ENCODE measurements around the gene WDFY4. TPM values are rescaled to one million over a fixed set of nuclear protein-coding genes. Genes with fewer than 3 reads are reported as not detected.

Gene WDFY4
- total and polyA plus RNA-seq, 2 donors (not counting 3 experiments of a cell fraction or from before 2014, with no cell fraction given): 10.1 to 10.2 TPM

DNA sequence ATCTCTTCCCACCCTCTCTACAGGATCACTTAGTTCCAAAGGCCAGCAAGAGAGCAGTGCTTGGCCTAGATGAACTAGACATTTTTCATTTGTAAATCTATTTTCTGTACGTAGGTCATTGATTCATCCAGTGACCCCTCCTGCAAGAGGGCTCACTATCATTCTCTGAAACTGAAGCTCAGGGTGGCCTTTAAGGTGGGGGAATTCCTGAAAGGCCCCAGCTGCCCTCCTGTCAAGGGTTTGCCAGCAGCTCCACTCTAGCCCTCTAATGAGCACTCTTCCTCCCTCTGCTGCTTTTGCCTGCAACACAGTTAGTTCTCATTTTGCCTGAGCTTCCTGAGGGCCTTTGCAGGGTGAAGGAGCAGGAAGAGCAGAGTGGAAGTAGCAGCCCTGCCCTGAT lies 213.8 kb downstream of the WDFY4 start:
- FAIRE-seq: no peak
- Histone ChIP-seq H2AFZ (ENCODE audit: low read depth, low read length) (no peak overlapping the region), H3K27ac (ENCODE audit: insufficient read depth, low read depth, low read length) (no peak overlapping the region), H3K9me3 (replicated peaks; ENCODE audit: control insufficient read depth, insufficient read depth, low read length) (no peaks in the 10 kb centered on the region), H3K27me3 (ENCODE audit: control insufficient read depth in 2 of 2, insufficient read depth in 2 of 2, low read length in 2 of 2) (no peaks in the 10 kb centered on the region), H3K36me3 (ENCODE audit: control insufficient read depth in 2 of 2, extremely low read depth in 1 of 2, insufficient read depth in 2 of 2, low read length in 2 of 2) (no peaks in the 10 kb centered on the region), H3K4me2 (ENCODE audit: insufficient read depth, low read length) (no peak overlapping the region), H3K9ac (replicated peaks; ENCODE audit: extremely low read depth, insufficient read depth, low read length) (no peak overlapping the region), H3K79me2 (ENCODE audit: control insufficient read depth, insufficient read depth, low read length) (no peaks in the 10 kb centered on the region), H3K4me1 (ENCODE audit: control insufficient read depth, extremely low read depth, insufficient read depth, low read length) (no peaks in the 10 kb centered on the region), H4K20me1 (replicated peaks; ENCODE audit: control insufficient read depth, extremely low read depth, insufficient read depth, low read length) (no peaks in the 10 kb centered on the region), H3K9me1 (replicated peaks; ENCODE audit: control insufficient read depth, extremely low read depth, insufficient read depth, low read length) (no peaks in the 10 kb centered on the region), H3K4me3 (replicated peaks in 1 of 3; ENCODE audit: insufficient read depth in 1 of 3, low read depth in 1 of 3, low read length in 3 of 3) (no peak overlapping the region)
- intact Hi-C loops (cut with micrococcal nuclease): no loop called here
- no TSS peak for BruUV-seq (replicated peaks)
- TF ChIP-seq, protein P1, sequence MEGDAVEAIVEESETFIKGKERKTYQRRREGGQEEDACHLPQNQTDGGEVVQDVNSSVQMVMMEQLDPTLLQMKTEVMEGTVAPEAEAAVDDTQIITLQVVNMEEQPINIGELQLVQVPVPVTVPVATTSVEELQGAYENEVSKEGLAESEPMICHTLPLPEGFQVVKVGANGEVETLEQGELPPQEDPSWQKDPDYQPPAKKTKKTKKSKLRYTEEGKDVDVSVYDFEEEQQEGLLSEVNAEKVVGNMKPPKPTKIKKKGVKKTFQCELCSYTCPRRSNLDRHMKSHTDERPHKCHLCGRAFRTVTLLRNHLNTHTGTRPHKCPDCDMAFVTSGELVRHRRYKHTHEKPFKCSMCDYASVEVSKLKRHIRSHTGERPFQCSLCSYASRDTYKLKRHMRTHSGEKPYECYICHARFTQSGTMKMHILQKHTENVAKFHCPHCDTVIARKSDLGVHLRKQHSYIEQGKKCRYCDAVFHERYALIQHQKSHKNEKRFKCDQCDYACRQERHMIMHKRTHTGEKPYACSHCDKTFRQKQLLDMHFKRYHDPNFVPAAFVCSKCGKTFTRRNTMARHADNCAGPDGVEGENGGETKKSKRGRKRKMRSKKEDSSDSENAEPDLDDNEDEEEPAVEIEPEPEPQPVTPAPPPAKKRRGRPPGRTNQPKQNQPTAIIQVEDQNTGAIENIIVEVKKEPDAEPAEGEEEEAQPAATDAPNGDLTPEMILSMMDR (IDR thresholded peaks at IDR 0.05; ENCODE audit: extremely low read depth in 1 of 2, insufficient read depth in 1 of 2, low read depth in 1 of 2, low read length in 2 of 2): no peak
- TF ChIP-seq, protein P2, sequence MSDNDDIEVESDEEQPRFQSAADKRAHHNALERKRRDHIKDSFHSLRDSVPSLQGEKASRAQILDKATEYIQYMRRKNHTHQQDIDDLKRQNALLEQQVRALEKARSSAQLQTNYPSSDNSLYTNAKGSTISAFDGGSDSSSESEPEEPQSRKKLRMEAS (IDR thresholded peaks at IDR 0.05; ENCODE audit: insufficient read depth, insufficient read length): no peak
- TF ChIP-seq POLR2AphosphoS5 (IDR thresholded peaks at IDR 0.05; ENCODE audit: insufficient read depth, low read depth, low read length): no peak
- TF ChIP-seq GATA2 (IDR thresholded peaks at IDR 0.05; ENCODE audit: insufficient read depth, insufficient read length, low read depth, low read length): no peak
- no peak for TF ChIP-seq MYC (IDR thresholded peaks at IDR 0.05; ENCODE audit: low read depth, low read length)
- TF ChIP-seq JUN (IDR thresholded peaks at IDR 0.05; ENCODE audit: borderline replicate concordance, insufficient read depth, insufficient read length, low read depth): no peak
- no peak for TF ChIP-seq POLR2A (IDR thresholded peaks at IDR 0.05; ENCODE audit: low read depth, low read length)
- TF ChIP-seq EZH2 (IDR thresholded peaks at IDR 0.05; ENCODE audit: borderline replicate concordance, low read depth, low read length, severe bottlenecking): no peak
- no peak for TF ChIP-seq FOS (IDR thresholded peaks at IDR 0.05; ENCODE audit: borderline replicate concordance, insufficient read depth, low read length)
- DNase-seq (ENCODE audit: low read depth, low spot score): no peak
- POLR2A ChIA-PET: no interaction called here
- CTCF ChIA-PET: interaction anchor here (1.0 to 1.3 kb wide), 2 partner anchors 17 to 266 kb away, joined by 3 to 4 read pairs; no protein-coding TSS in a partner anchor
- dilution Hi-C loops (cut with MboI; ENCODE audit: extremely low pct_ligation_motif_present, low sequenced_read_pairs): no loop called here
